SU-DHL-6 (cell line): ENCODE data around the gene HCST.

ENCODE experiments used
- H2AFZ ChIP-seq: fragments of 200-600 bp; sonication (generic); 2 replicates; pipeline ENCODE4 v1.6.1; 2014; ENCODE audit warnings: low read depth, mild to moderate bottlenecking, moderate library complexity, mixed read lengths, antibody characterized with exemption, low read length; ENCODE audit not compliant: severe bottlenecking
- H3F3A ChIP-seq: fragments of 200-600 bp; shearing (Covaris generic); 2 replicates; pipeline ENCODE4 v1.6.0; 2016; ENCODE audit warnings: antibody characterized with exemption, mild to moderate bottlenecking; ENCODE audit not compliant: insufficient read depth
- H3K27ac ChIP-seq: fragments of 200-600 bp; sonication (generic); 2 replicates; pipeline ENCODE4 v1.5.1; 2016; ENCODE audit warnings: low read depth, mild to moderate bottlenecking, low read length, moderate library complexity, mixed read lengths
- H3K27me3 ChIP-seq: fragments of 200-600 bp; sonication (generic), shearing (Covaris generic); 2 replicates; pipeline ENCODE4 v1.6.0; 2014; ENCODE audit warnings: mild to moderate bottlenecking, low read length
- H3K36me3 ChIP-seq: fragments of 200-600 bp; sonication (generic); 2 replicates; pipeline ENCODE4 v1.6.1; 2014; ENCODE audit warnings: mild to moderate bottlenecking, low read length, mixed read lengths
- H3K4me2 ChIP-seq: fragments of 300-600, 200-600 bp; shearing (Covaris generic), sonication (generic); 2 replicates; pipeline ENCODE4 v1.6.0; 2014; ENCODE audit warnings: low read length, low read depth, mild to moderate bottlenecking; ENCODE audit not compliant: poor library complexity, severe bottlenecking
- H3K4me3 ChIP-seq: fragments of 200-600 bp; sonication (generic); 2 replicates; pipeline ENCODE4 v1.5.1; 2014; ENCODE audit warnings: antibody characterized with exemption, low read length, mild to moderate bottlenecking, mixed read lengths; ENCODE audit not compliant: insufficient read depth, poor library complexity, severe bottlenecking
- H3K79me2 ChIP-seq: fragments of 200-600 bp; sonication (generic); 2 replicates; pipeline ENCODE4 v1.6.1; 2014; ENCODE audit warnings: mild to moderate bottlenecking, low read length, moderate library complexity; ENCODE audit not compliant: insufficient read depth
- H3K9ac ChIP-seq: fragments of 200-600 bp; sonication (generic); 2 replicates; pipeline ENCODE4 v1.7.0; 2014; ENCODE audit warnings: mild to moderate bottlenecking, low read length
- H3K9me2 ChIP-seq: fragments of 200-600 bp; sonication (generic); replicated peaks from 2 replicates; pipeline ENCODE4 v1.6.1; 2014; ENCODE audit warnings: low read length; ENCODE audit not compliant: insufficient read depth
- H3K9me3 ChIP-seq: fragments of 200-600 bp; sonication (generic); 2 replicates; pipeline ENCODE4 v1.6.1; 2014; ENCODE audit warnings: low read length, mixed read lengths; ENCODE audit not compliant: insufficient read depth
- H4K20me1 ChIP-seq: fragments of 200-600 bp; sonication (generic); 2 replicates; pipeline ENCODE4 v1.6.1; 2014; ENCODE audit warnings: low read depth, mild to moderate bottlenecking, antibody characterized with exemption, low read length, moderate library complexity, mixed read lengths
- CTCF ChIP-seq: fragments of 200-600 bp; sonication (generic); IDR thresholded peaks from one replicate; pipeline ENCODE4 v1.5.1; 2017; ENCODE audit warnings: antibody characterized with exemption, mild to moderate bottlenecking, low read length, moderate library complexity; ENCODE audit not compliant: insufficient read depth, poor library complexity, severe bottlenecking
- EZH2phosphoT487 ChIP-seq: fragments of 200-600 bp; sonication (generic), shearing (Covaris generic); conservative IDR thresholded peaks from 2 replicates; pipeline ENCODE4 v1.6.1; 2018; ENCODE audit warnings: mild to moderate bottlenecking, antibody characterized with exemption, low read length, moderate library complexity, mixed read lengths

The HCST gene

GRCh38 chr19:35932291-35932936, 30.1 kb downstream of the HCST start:
- Histone ChIP-seq H3K27me3 (no peaks in the 10 kb centered on the region), H3F3A (peaks cover 12% of the 10 kb centered on the region), H3K79me2 (no peaks in the 10 kb centered on the region), H3K9me3 (no peaks in the 10 kb centered on the region), H3K36me3 (no peaks in the 10 kb centered on the region), H3K4me2 (peak overlapping the region; percentile 49), H3K27ac (no peak overlapping the region), H2AFZ (peak overlapping the region; percentile 64), H3K4me3 (no peak overlapping the region), H3K9ac (peak overlapping the region; percentile 27; the same call in 1 of the 2 replicates), H4K20me1 (no peaks in the 10 kb centered on the region), H3K9me2 (no peaks in the 10 kb centered on the region)
- no peak for TF ChIP-seq EZH2phosphoT487
- TF ChIP-seq CTCF, result no peak

GRCh38 chr19:35935911-35936737, 33.8 kb downstream of the HCST start, which contains the start of gene LRFN3:
LRFN3 (plus strand) TSS chr19:35936374; CDS start chr19:35939426, 3,052 bp downstream.
- H3K4me3 ChIP-seq, result peak within 1 kb of the TSS; percentile 75
- no peaks in the 10 kb centered on the region for H4K20me1 ChIP-seq
- H3K27me3 ChIP-seq, result no peaks in the 10 kb centered on the region
- peak within 1 kb of the TSS; percentile 82 for H3K4me2 ChIP-seq
- H3K79me2 ChIP-seq, result no peaks in the 10 kb centered on the region
- peak within 1 kb of the TSS; percentile 93 for H2AFZ ChIP-seq
- peak within 1 kb of the TSS; percentile 66 for H3K9ac ChIP-seq
- no peak for TF ChIP-seq EZH2phosphoT487
- no peak for TF ChIP-seq CTCF
- H3K27ac ChIP-seq, result no peak within 1 kb of the TSS
- no peaks in the 10 kb centered on the region for H3K36me3 ChIP-seq
- 0 out of 2 replicates have a peak, but pooled peaks cover under 1% of the 10 kb centered on the region for H3F3A ChIP-seq
- H3K9me2 ChIP-seq, result no peaks in the 10 kb centered on the region
- no peaks in the 10 kb centered on the region for H3K9me3 ChIP-seq

- no peaks in the 10 kb centered on the region for H3K79me2 ChIP-seq
- H4K20me1 ChIP-seq, result no peaks in the 10 kb centered on the region
- H3K9me3 ChIP-seq, result no peaks in the 10 kb centered on the region
- peak overlapping the region; percentile 75 for H3K4me3 ChIP-seq
- TF ChIP-seq CTCF (no peak), EZH2phosphoT487 (no peak)
- peak overlapping the region; percentile 25 for H2AFZ ChIP-seq
- no peaks in the 10 kb centered on the region for H3K9me2 ChIP-seq
- H3F3A ChIP-seq, result no peaks in the 10 kb centered on the region
- H3K27ac ChIP-seq, result no peak overlapping the region
- no peaks in the 10 kb centered on the region for H3K27me3 ChIP-seq
- H3K4me2 ChIP-seq, result peak overlapping the region; percentile 82
- peak overlapping the region; percentile 66 for H3K9ac ChIP-seq
- H3K36me3 ChIP-seq, result no peaks in the 10 kb centered on the region
These were observed 34.5 kb downstream of the HCST start for GRCh38 chr19:35936738-35937268.
